ENCODE results near the gene ATXN7.
A peak's percentile ranks its signal among the peaks of the same experiment; 100 is the strongest.

The ATXN7 gene

DNA sequence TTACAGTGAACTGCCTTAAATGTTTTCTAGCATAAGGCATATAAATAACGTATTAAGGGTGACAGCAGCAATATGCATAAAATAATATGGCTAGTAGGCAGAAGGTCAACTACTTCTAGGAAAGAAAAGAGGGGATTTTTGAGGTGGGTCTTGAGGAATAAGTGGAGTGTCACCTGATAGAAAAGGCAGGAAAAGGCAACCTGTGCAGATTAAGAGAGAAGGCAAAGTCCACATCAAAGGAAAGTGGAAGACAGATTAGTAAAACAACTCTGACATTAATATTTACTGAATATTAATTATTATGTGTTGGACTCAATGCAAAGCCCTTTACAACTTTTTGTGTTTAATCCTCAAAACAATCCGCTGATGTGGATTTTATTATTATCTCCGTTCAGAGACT is 2.9 kb upstream of the ATXN7 start:
- TF ChIP-seq, protein P1, sequence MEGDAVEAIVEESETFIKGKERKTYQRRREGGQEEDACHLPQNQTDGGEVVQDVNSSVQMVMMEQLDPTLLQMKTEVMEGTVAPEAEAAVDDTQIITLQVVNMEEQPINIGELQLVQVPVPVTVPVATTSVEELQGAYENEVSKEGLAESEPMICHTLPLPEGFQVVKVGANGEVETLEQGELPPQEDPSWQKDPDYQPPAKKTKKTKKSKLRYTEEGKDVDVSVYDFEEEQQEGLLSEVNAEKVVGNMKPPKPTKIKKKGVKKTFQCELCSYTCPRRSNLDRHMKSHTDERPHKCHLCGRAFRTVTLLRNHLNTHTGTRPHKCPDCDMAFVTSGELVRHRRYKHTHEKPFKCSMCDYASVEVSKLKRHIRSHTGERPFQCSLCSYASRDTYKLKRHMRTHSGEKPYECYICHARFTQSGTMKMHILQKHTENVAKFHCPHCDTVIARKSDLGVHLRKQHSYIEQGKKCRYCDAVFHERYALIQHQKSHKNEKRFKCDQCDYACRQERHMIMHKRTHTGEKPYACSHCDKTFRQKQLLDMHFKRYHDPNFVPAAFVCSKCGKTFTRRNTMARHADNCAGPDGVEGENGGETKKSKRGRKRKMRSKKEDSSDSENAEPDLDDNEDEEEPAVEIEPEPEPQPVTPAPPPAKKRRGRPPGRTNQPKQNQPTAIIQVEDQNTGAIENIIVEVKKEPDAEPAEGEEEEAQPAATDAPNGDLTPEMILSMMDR (IDR thresholded peaks at IDR 0.05; ENCODE audit: control extremely low read depth, extremely low read depth, low read depth, missing control alignments), result no peak
- ChIA-PET CTCF (interaction anchor here (0.9 to 2.5 kb wide), 3 partner anchors 9 to 17 kb away, joined by 3 to 11 read pairs (median 3); no protein-coding TSS in a partner anchor), POLR2A (no interaction called here)
- no peak for DNase-seq (ENCODE audit: extremely low spot score)

DNA sequence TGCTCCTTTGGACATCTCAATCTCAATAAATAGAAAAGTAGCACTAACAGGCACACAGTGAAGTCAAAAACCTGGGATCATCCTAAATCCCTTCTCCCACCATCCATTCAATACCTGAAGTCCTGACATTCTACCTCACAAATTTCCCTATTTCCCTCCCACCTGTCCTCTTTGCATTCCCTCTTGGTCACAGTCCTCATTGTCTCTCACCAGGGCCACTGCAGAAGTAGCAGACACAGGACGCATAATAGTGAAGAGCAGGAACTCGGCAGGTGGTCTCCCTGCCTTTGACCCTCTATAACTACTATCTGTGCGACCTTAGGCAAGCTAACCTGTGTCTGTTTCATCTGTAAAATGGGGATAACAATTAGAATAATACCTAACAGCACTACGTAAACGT is 2.4 kb upstream of the ATXN7 start:
- CTCF ChIA-PET, result interaction anchor here (1.3 kb wide), 1 partner anchor 16 kb away, joined by 3 read pairs; no protein-coding TSS in a partner anchor
- POLR2A ChIA-PET, result no interaction called here
- TF ChIP-seq, protein P1 (IDR thresholded peaks at IDR 0.05; ENCODE audit: control extremely low read depth, extremely low read depth, low read depth, missing control alignments), result no peak
- no peak for DNase-seq (ENCODE audit: extremely low spot score)

DNA sequence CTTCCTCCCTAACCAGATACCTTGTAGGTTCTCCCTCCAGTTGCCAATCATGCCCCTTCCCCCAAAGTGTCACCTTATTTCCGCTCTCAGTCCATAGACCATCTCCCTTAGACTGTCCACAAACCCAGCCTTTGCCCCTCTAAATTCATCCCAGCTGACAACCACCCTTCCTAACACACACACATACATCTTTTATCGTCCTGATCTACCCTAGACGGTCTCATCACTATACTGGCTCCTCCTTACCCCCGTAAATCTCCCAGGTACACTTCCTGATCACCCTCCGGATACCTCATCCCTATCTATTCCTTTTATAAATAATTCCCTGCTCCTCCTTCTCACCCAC is 890 bp upstream of the ATXN7 start:
- ChIA-PET POLR2A (no interaction called here), CTCF (no interaction called here)
- DNase-seq (ENCODE audit: extremely low spot score), result peak; percentile 34
- TF ChIP-seq, protein P1 (IDR thresholded peaks at IDR 0.05; ENCODE audit: control extremely low read depth, extremely low read depth, low read depth, missing control alignments), result no peak

DNA sequence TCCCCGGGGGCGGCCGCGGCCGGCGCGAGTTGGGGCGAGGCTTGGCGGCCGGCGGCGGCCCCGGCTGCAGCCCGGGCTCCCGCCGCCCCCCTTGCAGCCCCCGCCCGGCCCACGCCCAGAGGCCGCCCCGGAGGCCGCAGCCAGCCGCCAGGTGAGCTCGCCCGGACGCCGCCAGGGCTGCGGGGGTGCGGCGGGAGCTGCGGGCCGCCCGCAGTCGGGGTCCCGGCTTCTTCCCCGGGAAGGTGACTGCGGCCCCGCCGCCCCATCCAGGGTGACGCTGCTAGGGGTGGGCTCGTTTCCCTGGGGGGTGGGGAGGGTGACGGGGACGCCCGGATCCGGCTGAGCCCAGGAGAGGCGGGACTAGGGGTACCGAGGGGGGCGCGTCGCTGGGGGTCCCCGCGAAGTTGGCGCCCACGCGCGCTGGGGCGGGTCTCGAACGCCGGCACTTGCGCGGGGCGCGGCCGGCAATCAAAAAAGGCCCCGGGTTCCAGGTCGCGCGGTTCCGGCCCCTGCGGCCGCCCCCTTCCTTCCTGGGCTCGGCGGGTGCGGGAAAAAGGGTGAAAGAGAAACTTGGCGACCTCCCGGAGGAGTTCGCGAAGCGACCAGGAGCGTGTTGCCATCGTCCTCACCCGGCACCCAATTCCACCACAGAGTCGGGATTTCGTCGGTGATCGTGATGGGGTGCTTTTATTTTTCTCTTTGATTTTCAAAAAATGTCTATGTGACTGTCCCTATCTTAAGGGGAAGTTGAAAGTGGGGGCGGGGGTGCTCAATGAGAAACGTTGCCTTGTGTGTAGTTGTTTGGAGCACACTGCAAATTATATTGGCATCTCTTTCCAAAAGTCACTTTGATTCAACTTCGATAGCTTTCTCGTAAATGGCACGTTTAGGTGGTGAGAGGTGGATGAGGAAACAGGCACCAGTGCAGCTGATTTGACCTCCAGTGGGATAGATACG is 619 bp downstream of the ATXN7 start:
- CTCF ChIA-PET, result interaction anchor here (1.3 kb wide), 1 partner anchor 9 kb away, joined by 4 read pairs; no protein-coding TSS in a partner anchor
- TF ChIP-seq, protein P1 (IDR thresholded peaks at IDR 0.05; ENCODE audit: control extremely low read depth, extremely low read depth, low read depth, missing control alignments), result no peak
- peak; percentile 67 for DNase-seq (ENCODE audit: extremely low spot score)
- POLR2A ChIA-PET, result no interaction called here

DNA sequence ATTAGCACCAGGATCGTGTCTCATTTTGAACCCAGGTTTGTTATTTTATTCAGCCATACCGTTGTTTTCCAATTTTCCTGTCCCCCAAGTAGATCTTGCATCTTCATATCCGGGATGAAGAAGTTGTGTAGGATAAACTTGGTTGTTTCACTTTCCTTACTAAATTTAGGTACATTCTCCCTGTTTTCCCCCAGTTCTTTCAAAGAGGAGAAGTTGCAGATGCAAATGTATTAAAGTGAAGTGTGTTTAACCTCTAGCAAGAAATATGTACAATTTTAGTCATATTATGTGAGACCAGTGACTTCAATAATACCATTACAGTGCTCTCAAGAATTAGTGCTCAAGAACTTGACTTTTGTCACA is 1.3 kb downstream of the ATXN7 start:
- ChIA-PET CTCF (no interaction called here), POLR2A (no interaction called here)
- TF ChIP-seq, protein P1 (IDR thresholded peaks at IDR 0.05; ENCODE audit: control extremely low read depth, extremely low read depth, low read depth, missing control alignments), result no peak
- DNase-seq (ENCODE audit: extremely low spot score), result no peak

DNA sequence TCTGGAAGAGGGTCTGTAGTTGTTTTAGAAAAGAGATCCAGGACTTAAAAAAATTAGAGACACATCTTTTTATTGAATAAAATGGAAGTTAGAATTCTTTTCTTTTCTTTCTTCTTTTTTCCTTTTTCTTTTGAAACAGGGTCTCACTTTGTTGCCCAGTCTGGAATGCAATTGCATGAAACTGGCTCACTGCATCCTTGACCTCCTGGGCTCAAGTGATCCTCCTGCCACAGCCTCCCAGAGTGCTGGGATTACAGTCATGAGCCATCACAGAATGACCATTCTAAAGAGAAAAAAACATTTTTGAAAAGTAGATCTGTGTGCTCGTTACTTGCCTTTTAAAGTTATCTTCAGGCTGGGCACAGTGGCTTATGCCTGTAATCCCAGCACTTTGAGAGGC is 3.6 kb downstream of the ATXN7 start:
- CTCF ChIA-PET, result interaction anchor here (1.3 kb wide), 1 partner anchor 56 kb away, joined by 3 read pairs; no protein-coding TSS in a partner anchor
- no peak for DNase-seq (ENCODE audit: extremely low spot score)
- POLR2A ChIA-PET, result no interaction called here
- TF ChIP-seq, protein P1 (IDR thresholded peaks at IDR 0.05; ENCODE audit: control extremely low read depth, extremely low read depth, low read depth, missing control alignments), result no peak

Data from GM10248 (cell line).